Measurements from ENCODE around the gene TAS2R19.

The TAS2R19 gene

GRCh38 chr12:10994307-10994706 lies 28.1 kb downstream of the TAS2R19 start:
- DNase-seq (ENCODE audit: low read depth, low spot score) = no peak

- no peak for DNase-seq (ENCODE audit: low read depth, low spot score)
Measured at GRCh38 chr12:10989107-10989506, 33.3 kb downstream of the TAS2R19 start.

- no peak for DNase-seq (ENCODE audit: low read depth, low spot score)
Measured at GRCh38 chr12:10986812-10987211, 35.6 kb downstream of the TAS2R19 start, which contains the start of gene TAS2R50. Gene TAS2R50 (minus strand): TSS chr12:10986912. CDS start chr12:10986860, 52 bp downstream.

- DNase-seq (ENCODE audit: low read depth, low spot score) = no peak
Measured at GRCh38 chr12:10982244-10982643, 40.2 kb downstream of the TAS2R19 start.

- no peak for DNase-seq (ENCODE audit: low read depth, low spot score)
Measured at GRCh38 chr12:10974965-10975364, 47.5 kb downstream of the TAS2R19 start.

Measured in brain pericyte (primary cell).